SH-SY5Y (cell line): Measurements from ENCODE around the gene CAPS.

Experiments used
- GATA2 ChIP-seq: IDR thresholded peaks from 2 replicates; pipeline ENCODE4 v1.6.1; 2011; ENCODE audit warnings: mild to moderate bottlenecking, low read depth, low read length
- GATA3 ChIP-seq: IDR thresholded peaks from 2 replicates; pipeline ENCODE4 v1.6.1; 2011; ENCODE audit warnings: low read depth, mild to moderate bottlenecking, low read length, moderate library complexity

The CAPS gene

GRCh38 chr19:5950741-5951140 lies 36.7 kb downstream of the CAPS start:
- TF ChIP-seq GATA3, result no peak
- no peak for TF ChIP-seq GATA2

GRCh38 chr19:5951338-5951861 lies 37.3 kb downstream of the CAPS start:
- TF ChIP-seq GATA3 (no peak), GATA2 (no peak)

GRCh38 chr19:5952193-5953029 lies 38.4 kb downstream of the CAPS start:
- no peak for TF ChIP-seq GATA3
- TF ChIP-seq GATA2, result no peak

GRCh38 chr19:5953030-5953589 lies 39.1 kb downstream of the CAPS start:
- TF ChIP-seq GATA2, result no peak
- no peak for TF ChIP-seq GATA3

GRCh38 chr19:5953680-5954213 lies 39.7 kb downstream of the CAPS start:
- TF ChIP-seq GATA3 (no peak), GATA2 (no peak)

GRCh38 chr19:5954293-5954692 lies 40.2 kb downstream of the CAPS start:
- TF ChIP-seq GATA3, result no peak
- no peak for TF ChIP-seq GATA2

GRCh38 chr19:5955636-5955935 lies 41.5 kb downstream of the CAPS start:
- TF ChIP-seq GATA2 (no peak), GATA3 (no peak)

GRCh38 chr19:5956323-5956722 lies 42.3 kb downstream of the CAPS start:
- no peak for TF ChIP-seq GATA2
- TF ChIP-seq GATA3, result no peak

GRCh38 chr19:5956728-5957127 lies 42.7 kb downstream of the CAPS start:
- no peak for TF ChIP-seq GATA2
- TF ChIP-seq GATA3, result no peak

GRCh38 chr19:5957170-5957569 lies 43.1 kb downstream of the CAPS start:
- no peak for TF ChIP-seq GATA3
- no peak for TF ChIP-seq GATA2

- TF ChIP-seq GATA3 (no peak), GATA2 (no peak)
Observed at GRCh38 chr19:5958074-5958850, 44.2 kb downstream of the CAPS start.

GRCh38 chr19:5958851-5959122 lies 44.7 kb downstream of the CAPS start:
- TF ChIP-seq GATA3, result no peak
- no peak for TF ChIP-seq GATA2

GRCh38 chr19:5959260-5960004 lies 45.4 kb downstream of the CAPS start:
- no peak for TF ChIP-seq GATA3
- no peak for TF ChIP-seq GATA2

- TF ChIP-seq GATA2 (no peak), GATA3 (no peak)
Observed at GRCh38 chr19:5960005-5961001, 46.2 kb downstream of the CAPS start.
